Esophagus muscularis mucosa (tissue), 4 donors: ENCODE data around the gene KL. TPM values are rescaled to one million over a fixed set of nuclear protein-coding genes. Genes with fewer than 3 reads are reported as not detected.
A peak's percentile ranks its signal among the peaks of the same experiment; 100 is the strongest.

Experiments used
- DNase-seq: peaks from one replicate; pipeline ENCODE4 v3.0.0-alpha.2; 2017; ENCODE audit errors: extremely low spot score
- H3K27ac ChIP-seq, 4 donors: fragments of 200-600 bp; sonication (generic); replicated peaks in 1 of 4; 1 replicate in 3 of 4; 2 replicates in 1 of 4; pipeline ENCODE4 v1.5.1; 2016 to 2019; ENCODE audit warnings: mild to moderate bottlenecking in 1 of 4
- H3K27me3 ChIP-seq, 4 donors: fragments of 200-600 bp; sonication (generic); one replicate each; pipeline versions ENCODE4 v1.5.1 to v1.6.0; 2016 to 2019
- H3K36me3 ChIP-seq, 4 donors: fragments of 200-600 bp; sonication (generic); one replicate each; pipeline ENCODE4 v1.5.1; 2016 to 2019
- H3K4me1 ChIP-seq, 4 donors: fragments of 200-600 bp; sonication (generic); one replicate each; pipeline ENCODE4 v1.5.1; 2016 to 2019
- H3K4me3 ChIP-seq, 4 donors: fragments of 200-600 bp; sonication (generic); 1 replicate in 2 of 4; 2 replicates in 2 of 4; pipeline ENCODE4 v1.5.1; 2016 to 2019; ENCODE audit warnings: mild to moderate bottlenecking in 4 of 4, moderate library complexity in 1 of 4
- H3K9me3 ChIP-seq, 4 donors: fragments of 200-600 bp; sonication (generic); 1 replicate in 3 of 4; 2 replicates in 1 of 4; pipeline ENCODE4 v1.5.1; 2016 to 2019
- EP300 ChIP-seq: sonication (generic); formaldehyde crosslinking; IDR thresholded peaks from one replicate; pipeline ENCODE4 v1.6.1; 2017; ENCODE audit warnings: antibody characterized with exemption
- POLR2A ChIP-seq: fragments of 450-650 bp; IDR thresholded peaks from one replicate; pipeline ENCODE4 v1.6.1; 2017; ENCODE audit warnings: antibody characterized with exemption, moderate library complexity, mild to moderate bottlenecking, low read depth
- POLR2AphosphoS5 ChIP-seq, 2 donors: sonication (generic); formaldehyde crosslinking; IDR thresholded peaks; one replicate each; pipeline ENCODE4 v1.6.1; 2017; ENCODE audit warnings: antibody characterized with exemption in 2 of 2
- WGBS: methylation state at CpG from one replicate; pipeline ENCODE4 v1.1.5; 2018; 5-methylcytosine and 5-hydroxymethylcytosine counted together
- intact Hi-C: fragments of 100-400 bp; cut with DNase I; formaldehyde crosslinking; loops from one replicate; pipeline ENCODE4 v1.15.1; 2023
- total RNA-seq, 4 donors: library from RNA; depleted of rRNA; stranded (reverse); fragments of >200 nt; gene quantifications; one replicate each; pipeline versions ENCODE4 v1.1.0 to v1.2.1, GENCODE V29; 2016
- TF ChIP-seq, protein P1 (sequence below), 3 experiments: fragments of 200-600 bp in 2 of 3; fragments of 450-650 bp in 1 of 3; sonication (generic) in 2 of 3; IDR thresholded peaks; one replicate each; pipeline ENCODE4 v1.5.1; 2017 to 2019; ENCODE audit warnings: antibody characterized with exemption in 3 of 3, mild to moderate bottlenecking in 2 of 3, moderate library complexity in 1 of 3

KL gene
- total RNA-seq, 4 donors from 2014 or later, result 3.7 to 6.7 (median 5.5) TPM

DNA sequence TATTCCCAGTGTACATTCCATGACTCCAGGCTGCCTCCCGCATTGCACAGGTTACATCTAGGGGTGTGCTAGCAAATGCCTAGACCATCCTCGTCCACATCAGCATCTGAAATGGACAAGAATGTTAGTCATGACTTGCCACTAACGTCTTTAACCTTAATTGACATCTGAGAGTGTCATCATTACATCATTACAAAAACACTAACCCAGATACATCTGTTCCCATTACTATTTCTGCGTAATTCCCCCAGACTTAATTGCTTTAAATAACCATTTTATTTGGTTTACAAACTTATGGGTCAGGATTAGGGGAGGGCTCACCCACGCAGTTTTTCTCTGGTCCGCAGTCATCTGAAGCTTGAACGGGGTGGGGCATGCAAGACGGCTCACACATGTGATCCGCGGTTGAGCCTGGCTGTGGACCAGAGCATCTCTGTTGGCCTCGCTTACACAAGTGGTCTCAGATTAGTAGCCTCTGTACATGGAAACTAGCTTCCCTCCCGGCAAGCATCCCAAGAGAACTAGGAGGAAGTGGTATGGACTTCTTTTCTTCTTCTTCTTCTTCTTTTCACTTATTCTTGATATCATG lies 15.9 kb downstream of the KL start:
- peaks cover 0 to 11% (median 6%) of the 10 kb centered on the region in 4 donors for H3K4me1 ChIP-seq
- 90% methylated on average over 12 of the region's 12 CpGs for WGBS

DNA sequence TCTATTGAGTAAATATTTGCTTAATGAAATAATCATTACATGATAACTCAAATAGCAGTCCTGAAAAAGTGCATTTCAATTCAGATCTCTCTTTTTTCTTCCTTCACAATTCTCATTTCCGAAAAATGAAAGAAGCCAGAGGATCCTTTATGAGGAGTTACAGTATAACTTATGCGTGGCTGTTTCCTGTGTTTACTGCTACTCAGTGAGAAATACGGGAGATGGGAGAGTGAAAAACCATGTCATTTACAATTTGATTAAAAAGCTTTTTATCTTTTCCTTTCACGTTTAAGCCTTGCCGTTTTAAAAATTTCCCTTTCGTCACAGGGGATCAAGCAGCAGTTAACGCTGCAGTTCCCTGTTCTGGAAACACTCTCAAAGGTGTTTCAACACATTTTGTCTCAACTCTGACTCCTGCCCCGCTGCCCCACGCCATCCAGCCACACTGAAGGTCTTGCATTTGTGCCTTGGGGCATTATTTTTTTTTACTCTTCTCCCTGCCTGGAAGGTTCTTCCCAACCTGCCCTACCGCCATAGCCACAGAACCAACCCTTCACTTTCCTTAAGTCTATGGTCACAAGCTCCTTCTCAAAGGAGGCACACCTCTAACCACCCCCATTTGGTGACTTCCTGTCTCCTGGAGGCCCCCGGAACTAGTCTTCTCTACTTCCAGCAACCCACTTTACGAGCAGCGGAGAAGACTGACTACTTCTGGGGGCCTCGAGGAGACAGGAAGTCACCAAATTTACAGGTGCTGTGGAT lies 17.0 kb downstream of the KL start:
- no peaks in the 10 kb centered on the region for H3K9me3 ChIP-seq
- peak overlapping the region in 3 of 4 donors; percentile 9 to 28 (median 26) for H3K4me3 ChIP-seq
- H3K27ac ChIP-seq, result peak overlapping the region in 1 of 4 donors; percentile 15
- no peaks in the 10 kb centered on the region for H3K27me3 ChIP-seq
- TF ChIP-seq POLR2AphosphoS5 (IDR thresholded peaks at IDR 0.05) (no peak), POLR2A (no peak), EP300 (no peak)
- TF ChIP-seq, protein P1, sequence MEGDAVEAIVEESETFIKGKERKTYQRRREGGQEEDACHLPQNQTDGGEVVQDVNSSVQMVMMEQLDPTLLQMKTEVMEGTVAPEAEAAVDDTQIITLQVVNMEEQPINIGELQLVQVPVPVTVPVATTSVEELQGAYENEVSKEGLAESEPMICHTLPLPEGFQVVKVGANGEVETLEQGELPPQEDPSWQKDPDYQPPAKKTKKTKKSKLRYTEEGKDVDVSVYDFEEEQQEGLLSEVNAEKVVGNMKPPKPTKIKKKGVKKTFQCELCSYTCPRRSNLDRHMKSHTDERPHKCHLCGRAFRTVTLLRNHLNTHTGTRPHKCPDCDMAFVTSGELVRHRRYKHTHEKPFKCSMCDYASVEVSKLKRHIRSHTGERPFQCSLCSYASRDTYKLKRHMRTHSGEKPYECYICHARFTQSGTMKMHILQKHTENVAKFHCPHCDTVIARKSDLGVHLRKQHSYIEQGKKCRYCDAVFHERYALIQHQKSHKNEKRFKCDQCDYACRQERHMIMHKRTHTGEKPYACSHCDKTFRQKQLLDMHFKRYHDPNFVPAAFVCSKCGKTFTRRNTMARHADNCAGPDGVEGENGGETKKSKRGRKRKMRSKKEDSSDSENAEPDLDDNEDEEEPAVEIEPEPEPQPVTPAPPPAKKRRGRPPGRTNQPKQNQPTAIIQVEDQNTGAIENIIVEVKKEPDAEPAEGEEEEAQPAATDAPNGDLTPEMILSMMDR (IDR thresholded peaks at IDR 0.05), result no peak
- intact Hi-C loops, result no loop called here
- H3K4me1 ChIP-seq, result peaks cover 0 to 21% (median 6%) of the 10 kb centered on the region in 4 donors
- DNase-seq, result no peak
- WGBS, result 61% methylated on average over 14 of the region's 14 CpGs
- no peaks in the 10 kb centered on the region for H3K36me3 ChIP-seq

More for the DNA sequence above, 15.9 kb downstream of the KL start:
- H3K9me3 ChIP-seq, result no peaks in the 10 kb centered on the region
- no peak for DNase-seq
- H3K27ac ChIP-seq, result no peak overlapping the region
- TF ChIP-seq, protein P1 (IDR thresholded peaks at IDR 0.05), result no peak
- TF ChIP-seq POLR2AphosphoS5 (IDR thresholded peaks at IDR 0.05) (no peak), POLR2A (no peak), EP300 (no peak)
- no peaks in the 10 kb centered on the region for H3K27me3 ChIP-seq
- intact Hi-C loops, result no loop called here
- H3K36me3 ChIP-seq, result no peaks in the 10 kb centered on the region
- H3K4me3 ChIP-seq, result no peak overlapping the region

DNA sequence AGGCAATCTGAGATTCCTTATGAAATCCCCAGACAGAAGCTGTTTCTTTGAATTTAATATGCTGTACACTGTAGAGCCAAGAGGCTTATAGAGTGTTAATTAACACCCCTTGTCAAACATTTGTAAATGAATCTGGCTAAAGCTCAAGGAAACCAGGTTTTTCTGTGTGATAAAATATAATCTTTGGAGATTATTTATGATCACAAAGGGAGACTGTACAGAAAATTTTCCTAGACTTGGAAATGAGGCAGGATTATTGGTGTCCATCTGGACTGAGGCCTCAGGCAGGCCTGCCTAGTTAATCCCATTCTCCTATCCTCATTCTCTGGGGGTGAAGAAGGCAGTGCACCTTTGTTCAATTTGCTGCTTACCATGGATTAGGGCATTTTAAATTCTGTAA lies 17.8 kb downstream of the KL start:
- TF ChIP-seq EP300 (no peak), POLR2AphosphoS5 (IDR thresholded peaks at IDR 0.05) (no peak), POLR2A (no peak)
- TF ChIP-seq, protein P1 (IDR thresholded peaks at IDR 0.05), result no peak
- no peaks in the 10 kb centered on the region for H3K27me3 ChIP-seq
- DNase-seq, result no peak
- no peaks in the 10 kb centered on the region for H3K36me3 ChIP-seq
- intact Hi-C loops, result no loop called here
- H3K4me3 ChIP-seq, result no peak overlapping the region
- no peaks in the 10 kb centered on the region for H3K9me3 ChIP-seq
- no peak overlapping the region for H3K27ac ChIP-seq
- peaks cover 0 to 23% (median 6%) of the 10 kb centered on the region in 4 donors for H3K4me1 ChIP-seq

DNA sequence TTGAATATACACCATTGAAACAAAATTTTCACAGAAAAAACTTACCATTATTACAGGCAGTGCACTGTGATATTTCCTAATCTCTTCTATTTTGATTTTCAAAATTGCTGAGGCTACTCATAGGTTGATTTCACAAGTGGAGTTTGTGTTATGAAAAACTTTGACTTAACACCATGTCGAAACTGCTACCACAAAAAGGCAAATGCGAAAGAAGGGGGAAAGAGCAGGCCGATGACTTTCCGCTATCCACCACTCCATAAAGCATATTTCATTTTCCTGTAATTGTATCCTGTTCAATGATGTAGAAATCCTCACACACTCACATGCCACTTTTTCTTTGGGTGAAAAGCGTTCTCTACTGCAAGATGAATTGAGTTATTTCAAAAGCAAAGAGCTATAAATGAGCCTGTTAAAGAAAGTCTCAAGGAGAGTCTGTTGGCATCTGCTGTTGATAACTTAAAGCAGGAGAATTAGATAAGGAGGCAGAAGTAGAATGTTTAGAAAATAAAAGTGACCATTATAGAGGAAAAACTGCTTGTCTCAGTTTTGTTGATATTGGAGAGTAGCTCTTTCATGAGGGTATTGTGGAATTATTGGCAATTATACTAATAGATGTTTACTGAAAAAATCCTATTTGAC lies 18.8 kb downstream of the KL start:
- no peaks in the 10 kb centered on the region for H3K36me3 ChIP-seq
- WGBS, result 86% methylated on average over 5 of the region's 5 CpGs
- H3K4me3 ChIP-seq, result no peak overlapping the region
- DNase-seq, result no peak
- H3K27me3 ChIP-seq, result no peaks in the 10 kb centered on the region
- H3K4me1 ChIP-seq, result peaks cover 0 to 31% (median 15%) of the 10 kb centered on the region in 4 donors
- H3K27ac ChIP-seq, result no peak overlapping the region
- no peak for TF ChIP-seq POLR2A
- TF ChIP-seq, protein P1 (IDR thresholded peaks at IDR 0.05), result no peak
- TF ChIP-seq EP300, result no peak
- TF ChIP-seq POLR2AphosphoS5 (IDR thresholded peaks at IDR 0.05), result no peak
- intact Hi-C loops, result no loop called here
- H3K9me3 ChIP-seq, result no peaks in the 10 kb centered on the region
